H9 (cell line): ENCODE data around the gene TCEAL9. TPM values are rescaled to one million over a fixed set of nuclear protein-coding genes. Genes with fewer than 3 reads are reported as not detected.

ENCODE experiments used
- DNase-seq: peaks from one replicate; pipeline ENCODE4 v3.0.0-alpha.2; 2017
- H2AFZ ChIP-seq: one replicate; pipeline ENCODE4 v1.6.1; 2013; ENCODE audit warnings: mild to moderate bottlenecking, low read length, control low read depth, moderate library complexity
- H2AK5ac ChIP-seq: 2 replicates; pipeline ENCODE4 v1.6.1; 2013; ENCODE audit warnings: low read length, control low read depth, mixed read lengths; ENCODE audit not compliant: insufficient read length
- H2BK120ac ChIP-seq: one replicate; pipeline ENCODE4 v1.6.1; 2013; ENCODE audit warnings: low read depth, mild to moderate bottlenecking, low read length, control low read depth, inconsistent platforms; ENCODE audit not compliant: poor library complexity, severe bottlenecking
- H2BK12ac ChIP-seq: 2 replicates; pipeline ENCODE4 v1.6.1; 2013; ENCODE audit warnings: low read length, control low read depth, mixed read lengths, low read depth; ENCODE audit not compliant: insufficient read length
- H2BK15ac ChIP-seq: 2 replicates; pipeline ENCODE4 v1.6.1; 2013; ENCODE audit warnings: low read depth, low read length, control low read depth
- H2BK20ac ChIP-seq: one replicate; pipeline ENCODE4 v1.6.1; 2013; ENCODE audit warnings: low read depth, mild to moderate bottlenecking, low read length, control low read depth, inconsistent platforms; ENCODE audit not compliant: poor library complexity, severe bottlenecking
- H2BK5ac ChIP-seq: 2 replicates; pipeline ENCODE4 v1.6.1; 2013; ENCODE audit warnings: low read length, control low read depth, mixed read lengths; ENCODE audit not compliant: insufficient read length
- H3K14ac ChIP-seq: 2 replicates; pipeline ENCODE4 v1.6.1; 2013; ENCODE audit warnings: low read length, control low read depth; ENCODE audit not compliant: insufficient read depth
- H3K18ac ChIP-seq: 2 replicates; pipeline ENCODE4 v1.6.1; 2013; ENCODE audit warnings: low read depth, mild to moderate bottlenecking, mixed read lengths, low read length, control low read depth; ENCODE audit not compliant: insufficient read length
- H3K23ac ChIP-seq: 2 replicates; pipeline ENCODE4 v1.6.1; 2013; ENCODE audit warnings: low read length, control low read depth, mixed read lengths, low read depth; ENCODE audit not compliant: insufficient read length
- H3K23me2 ChIP-seq: 2 replicates; pipeline ENCODE4 v1.6.1; 2013; ENCODE audit warnings: low read depth, mild to moderate bottlenecking, mixed read lengths, low read length, control low read depth; ENCODE audit not compliant: insufficient read length, poor library complexity, severe bottlenecking
- H3K27ac ChIP-seq: 2 replicates; pipeline ENCODE4 v1.5.1; 2013; ENCODE audit warnings: low read length, control low read depth, mixed read lengths, low read depth; ENCODE audit not compliant: insufficient read length
- H3K27me3 ChIP-seq: 2 replicates; pipeline ENCODE4 v1.6.1; 2013; ENCODE audit warnings: low read length, control low read depth, inconsistent platforms; ENCODE audit not compliant: insufficient read depth
- H3K4ac ChIP-seq: 2 replicates; pipeline ENCODE4 v1.6.1; 2013; ENCODE audit warnings: low read depth, mild to moderate bottlenecking, control low read depth, inconsistent platforms, low read length, moderate library complexity
- H3K4me1 ChIP-seq: 2 replicates; pipeline ENCODE4 v1.6.1; 2013; ENCODE audit warnings: low read length, control low read depth, inconsistent platforms; ENCODE audit not compliant: insufficient read depth
- H3K4me2 ChIP-seq: 2 replicates; pipeline ENCODE4 v1.6.1; 2013; ENCODE audit warnings: low read length, control low read depth, mixed read lengths; ENCODE audit not compliant: insufficient read length, insufficient read depth
- H3K56ac ChIP-seq: 2 replicates; pipeline ENCODE4 v1.6.1; 2013; ENCODE audit warnings: low read depth, mild to moderate bottlenecking, mixed read lengths, low read length, control low read depth; ENCODE audit not compliant: insufficient read length
- H3K79me1 ChIP-seq: 2 replicates; pipeline ENCODE4 v1.6.1; 2013; ENCODE audit warnings: low read depth, mild to moderate bottlenecking, moderate library complexity, low read length, control low read depth, inconsistent platforms; ENCODE audit not compliant: insufficient read depth, poor library complexity, severe bottlenecking
- H3K79me2 ChIP-seq: 2 replicates; pipeline ENCODE4 v1.6.1; 2013; ENCODE audit warnings: low read length, control low read depth, inconsistent platforms; ENCODE audit not compliant: insufficient read depth
- H3K9ac ChIP-seq: 2 replicates; pipeline ENCODE4 v1.6.1; 2013; ENCODE audit warnings: low read length, control low read depth, mixed read lengths; ENCODE audit not compliant: insufficient read length; ENCODE audit errors: extremely low read depth
- H3K9me3 ChIP-seq: one replicate; pipeline ENCODE4 v1.6.1; 2013; ENCODE audit warnings: low read depth, low read length, inconsistent platforms; ENCODE audit not compliant: control insufficient read depth
- H3T11ph ChIP-seq: one replicate; pipeline ENCODE4 v1.6.1; 2013; ENCODE audit warnings: mild to moderate bottlenecking, low read length, control low read depth, inconsistent platforms
- H4K20me1 ChIP-seq: one replicate; pipeline ENCODE4 v1.6.1; 2013; ENCODE audit not compliant: control insufficient read depth, insufficient read length, insufficient read depth
- H4K5ac ChIP-seq: 2 replicates; pipeline ENCODE4 v1.6.1; 2013; ENCODE audit warnings: low read depth, mild to moderate bottlenecking, mixed read lengths, low read length, control low read depth; ENCODE audit not compliant: insufficient read length
- H4K8ac ChIP-seq: replicated peaks from 2 replicates; pipeline ENCODE4 v1.6.1; 2013; ENCODE audit warnings: low read length, control low read depth, mixed read lengths, low read depth; ENCODE audit not compliant: insufficient read length
- H4K91ac ChIP-seq: 2 replicates; pipeline ENCODE4 v1.6.1; 2013; ENCODE audit warnings: low read depth, mild to moderate bottlenecking, moderate library complexity, mixed read lengths, low read length, control low read depth; ENCODE audit not compliant: insufficient read length
- H3K27ac Mint-ChIP-seq, 3 experiments: 2 replicates in 2 of 3; 3 replicates in 1 of 3; pipeline ENCODE4 v1.8.0; 2020 to 2021; ENCODE audit warnings: mixed read lengths in 3 of 3, mild to moderate bottlenecking in 1 of 3, moderate library complexity in 1 of 3
- H3K27me3 Mint-ChIP-seq: 2 replicates; pipeline ENCODE4 v1.8.0; 2021; ENCODE audit warnings: low read depth, mild to moderate bottlenecking, moderate library complexity, mixed read lengths
- H3K36me3 Mint-ChIP-seq, 3 experiments: 2 replicates in 2 of 3; 3 replicates in 1 of 3; pipeline ENCODE4 v1.8.0; 2020 to 2021; ENCODE audit warnings: low read depth in 3 of 3, mixed read lengths in 3 of 3; ENCODE audit not compliant: insufficient read depth in 1 of 3
- H3K4me1 Mint-ChIP-seq, 2 experiments: 2 replicates each; pipeline ENCODE4 v1.8.0; 2020; ENCODE audit warnings: mixed read lengths in 2 of 2
- H3K4me3 Mint-ChIP-seq, 2 experiments: 2 replicates in 1 of 2; 3 replicates in 1 of 2; pipeline ENCODE4 v1.8.0; 2020 to 2021; ENCODE audit warnings: mild to moderate bottlenecking in 2 of 2, mixed read lengths in 2 of 2, moderate library complexity in 1 of 2
- H3K9me3 Mint-ChIP-seq, 2 experiments: 2 replicates in 1 of 2; 3 replicates in 1 of 2; pipeline ENCODE4 v1.8.0; 2020; ENCODE audit warnings: mild to moderate bottlenecking in 2 of 2, mixed read lengths in 2 of 2, moderate library complexity in 1 of 2
- CTCF ChIP-seq: fragments of 200-600 bp; sonication (generic); conservative IDR thresholded peaks from 3 replicates; pipeline ENCODE4 v1.8.0; 2021; ENCODE audit warnings: antibody characterized with exemption, mild to moderate bottlenecking
- WGBS: extraction: QIAGEN DNeasy Blood & Tissue Kit; methylation state at CpG from one replicate; pipeline ENCODE4 v1.1.7; 2013; ENCODE audit warnings: missing lambda C conversion rate, low lambda C conversion rate, mixed read lengths; ENCODE audit not compliant: insufficient read length; ENCODE audit errors: extremely low coverage; 5-methylcytosine and 5-hydroxymethylcytosine counted together
- total RNA-seq: library from RNA; stranded (reverse); gene quantifications from 2 replicates; pipeline ENCODE4 v1.2.1, GENCODE V29; 2021

TCEAL9 gene
- total RNA-seq, 1 experiment from 2014 or later = 30.5 TPM

- H4K91ac ChIP-seq = no peak overlapping the region
- H3K9me3 ChIP-seq = no peaks in the 10 kb centered on the region
- no peak overlapping the region for H3K4me3 Mint-ChIP-seq
- H2BK120ac ChIP-seq = no peak overlapping the region
- H2BK15ac ChIP-seq = no peak overlapping the region
- peaks cover 3% of the 10 kb centered on the region; the same call in 1 of the 2 replicates for H3K4me1 ChIP-seq
- no peak overlapping the region for H2BK12ac ChIP-seq
- no peak overlapping the region for H3K9ac ChIP-seq
- no peak overlapping the region for H2BK20ac ChIP-seq
- WGBS = no CpG with 5 or more reads among the region's 2 CpGs
- TF ChIP-seq CTCF = no peak
- peaks cover 19 to 22% of the 10 kb centered on the region in 2 experiments for H3K4me1 Mint-ChIP-seq
- no peak for DNase-seq
- no peak overlapping the region for H2BK5ac ChIP-seq
- H3K4me2 ChIP-seq = no peak overlapping the region
- no peaks in the 10 kb centered on the region for H3K27me3 Mint-ChIP-seq
- no peaks in the 10 kb centered on the region for H3K27me3 ChIP-seq
- H3K4ac ChIP-seq = no peak overlapping the region
- H3K79me1 ChIP-seq = no peaks in the 10 kb centered on the region
- no peak overlapping the region for H3K27ac Mint-ChIP-seq
- H3K18ac ChIP-seq = no peak overlapping the region
- H2AFZ ChIP-seq = no peak overlapping the region
- H2AK5ac ChIP-seq = no peak overlapping the region
- H3K79me2 ChIP-seq = no peaks in the 10 kb centered on the region
- H3T11ph ChIP-seq = no peak overlapping the region
- no peak overlapping the region for H3K27ac ChIP-seq
- H3K56ac ChIP-seq = no peak overlapping the region
- peaks cover 0 to 13% (median 13%) of the 10 kb centered on the region in 3 experiments; a peak in 5 of 7 replicates for H3K36me3 Mint-ChIP-seq
- peaks cover 7% of the 10 kb centered on the region for H3K23me2 ChIP-seq
- no peak overlapping the region for H4K5ac ChIP-seq
- no peak overlapping the region for H3K23ac ChIP-seq
- H4K20me1 ChIP-seq = no peaks in the 10 kb centered on the region
- H3K9me3 Mint-ChIP-seq = peaks cover 0 to 69% of the 10 kb centered on the region in 2 experiments; a peak in 3 of 5 replicates
- H3K14ac ChIP-seq = no peak overlapping the region
- no peak overlapping the region for H4K8ac ChIP-seq
Observed at GRCh38 chrX:103360916-103361315, 4.6 kb downstream of the TCEAL9 start.
